ENCODE data around the gene RSPO3. TPM values are rescaled to one million over a fixed set of nuclear protein-coding genes. Genes with fewer than 3 reads are reported as not detected.
A peak's percentile ranks its signal among the peaks of the same experiment; 100 is the strongest.

The RSPO3 gene
- total RNA-seq, 1 donor from 2014 or later, result not detected

- Mint-ChIP-seq H3K36me3 (ENCODE audit: unreplicated experiment) (no peaks in the 10 kb centered on the region), H3K4me3 (ENCODE audit: unreplicated experiment) (no peak overlapping the region), H3K27me3 (ENCODE audit: unreplicated experiment) (no peaks in the 10 kb centered on the region), H3K9me3 (ENCODE audit: unreplicated experiment) (no peaks in the 10 kb centered on the region), H3K4me1 (ENCODE audit: low read depth, unreplicated experiment) (no peaks in the 10 kb centered on the region), H3K27ac (ENCODE audit: unreplicated experiment) (no peak overlapping the region)
- no peak for DNase-seq
- no peak for TF ChIP-seq CTCF (IDR thresholded peaks at IDR 0.05; ENCODE audit: partially characterized antibody, unreplicated experiment)
These were observed 64.0 kb downstream of the RSPO3 start for GRCh38 chr6:127182501-127182900.

GRCh38 chr6:127185437-127185995 lies 67.0 kb downstream of the RSPO3 start:
- H3K9me3 Mint-ChIP-seq (ENCODE audit: unreplicated experiment), result no peaks in the 10 kb centered on the region
- TF ChIP-seq CTCF (IDR thresholded peaks at IDR 0.05; ENCODE audit: partially characterized antibody, unreplicated experiment), result no peak
- H3K27me3 Mint-ChIP-seq (ENCODE audit: unreplicated experiment), result no peaks in the 10 kb centered on the region
- no peak overlapping the region for H3K27ac Mint-ChIP-seq (ENCODE audit: unreplicated experiment)
- no peaks in the 10 kb centered on the region for H3K36me3 Mint-ChIP-seq (ENCODE audit: unreplicated experiment)
- H3K4me3 Mint-ChIP-seq (ENCODE audit: unreplicated experiment), result no peak overlapping the region
- no peaks in the 10 kb centered on the region for H3K4me1 Mint-ChIP-seq (ENCODE audit: low read depth, unreplicated experiment)
- DNase-seq, result no peak

- no peaks in the 10 kb centered on the region for H3K36me3 Mint-ChIP-seq (ENCODE audit: unreplicated experiment)
- H3K27me3 Mint-ChIP-seq (ENCODE audit: unreplicated experiment), result no peaks in the 10 kb centered on the region
- H3K9me3 Mint-ChIP-seq (ENCODE audit: unreplicated experiment), result no peaks in the 10 kb centered on the region
- no peaks in the 10 kb centered on the region for H3K4me1 Mint-ChIP-seq (ENCODE audit: low read depth, unreplicated experiment)
- H3K4me3 Mint-ChIP-seq (ENCODE audit: unreplicated experiment), result no peak overlapping the region
- DNase-seq, result peak; percentile 89
- TF ChIP-seq CTCF (IDR thresholded peaks at IDR 0.05; ENCODE audit: partially characterized antibody, unreplicated experiment), result peak; percentile 78
- no peak overlapping the region for H3K27ac Mint-ChIP-seq (ENCODE audit: unreplicated experiment)
These were observed 68.4 kb downstream of the RSPO3 start for GRCh38 chr6:127186889-127187288.

- Mint-ChIP-seq H3K27ac (ENCODE audit: unreplicated experiment) (no peak overlapping the region), H3K4me1 (ENCODE audit: low read depth, unreplicated experiment) (no peaks in the 10 kb centered on the region), H3K9me3 (ENCODE audit: unreplicated experiment) (no peaks in the 10 kb centered on the region), H3K36me3 (ENCODE audit: unreplicated experiment) (no peaks in the 10 kb centered on the region), H3K4me3 (ENCODE audit: unreplicated experiment) (no peak overlapping the region), H3K27me3 (ENCODE audit: unreplicated experiment) (no peaks in the 10 kb centered on the region)
- no peak for DNase-seq
- TF ChIP-seq CTCF (IDR thresholded peaks at IDR 0.05; ENCODE audit: partially characterized antibody, unreplicated experiment), result no peak
These were observed 70.3 kb downstream of the RSPO3 start for GRCh38 chr6:127188744-127189143.

GRCh38 chr6:127190552-127190951 lies 72.1 kb downstream of the RSPO3 start:
- DNase-seq, result no peak
- Mint-ChIP-seq H3K4me1 (ENCODE audit: low read depth, unreplicated experiment) (no peaks in the 10 kb centered on the region), H3K36me3 (ENCODE audit: unreplicated experiment) (no peaks in the 10 kb centered on the region), H3K27ac (ENCODE audit: unreplicated experiment) (no peak overlapping the region), H3K27me3 (ENCODE audit: unreplicated experiment) (no peaks in the 10 kb centered on the region), H3K4me3 (ENCODE audit: unreplicated experiment) (no peak overlapping the region), H3K9me3 (ENCODE audit: unreplicated experiment) (no peaks in the 10 kb centered on the region)
- TF ChIP-seq CTCF (IDR thresholded peaks at IDR 0.05; ENCODE audit: partially characterized antibody, unreplicated experiment), result peak; percentile 29

All from glutamatergic neuron (in vitro differentiated cells).